HEK293 (cell line): ENCODE results near the gene BORCS5.

Experiments used
- CTCF ChIA-PET: fragments of 350-600 bp; formaldehyde crosslinking; extraction: SDS; loops from one replicate; lab custom pipeline; 2021; ENCODE audit warnings: antibody characterized with exemption; lab: Yijun Ruan, JAX
- POLR2A ChIA-PET: fragments of 300-600 bp; formaldehyde crosslinking; extraction: SDS; loops from one replicate; lab custom pipeline; 2020; ENCODE audit warnings: antibody characterized with exemption, inconsistent platforms; lab: Yijun Ruan, JAX
- H3K27ac ChIP-seq: fragments of 200-500 bp; sonication (Bioruptor generic); 2 replicates; pipeline ENCODE4 v1.5.1; 2014; ENCODE audit warnings: low read depth, low read length, control low read depth, inconsistent platforms; ENCODE audit errors: extremely low read depth
- H3K36me3 ChIP-seq, 2 experiments: fragments of 200-500 bp in 1 of 2; sonication (Bioruptor generic) in 1 of 2; 1 replicate in 1 of 2; 2 replicates in 1 of 2; pipeline ENCODE4 v1.5.1; 2014 to 2017; ENCODE audit warnings: inconsistent platforms in 2 of 2, low read length in 2 of 2; ENCODE audit not compliant: control insufficient read depth in 2 of 2, insufficient read depth in 1 of 2
- H3K4me1 ChIP-seq: fragments of 200-500 bp; sonication (Bioruptor generic); 2 replicates; pipeline ENCODE4 v1.5.1; 2014; ENCODE audit warnings: mild to moderate bottlenecking, low read length, inconsistent platforms; ENCODE audit not compliant: control insufficient read depth, insufficient read depth
- H3K4me3 ChIP-seq: 2 replicates; pipeline ENCODE4 v1.5.1; 2011; ENCODE audit warnings: low read depth, mild to moderate bottlenecking, control low read depth, low read length, moderate library complexity
- H3K9me3 ChIP-seq: fragments of 200-500 bp; sonication (Bioruptor generic); 2 replicates; pipeline ENCODE4 v1.5.1; 2014; ENCODE audit warnings: low read depth, low read length, inconsistent platforms; ENCODE audit not compliant: control insufficient read depth, insufficient read depth
- EGR2 ChIP-seq: fragments of 450-650 bp; formaldehyde crosslinking; IDR thresholded peaks from 2 replicates; pipeline ENCODE4 v1.5.1; 2016; ENCODE audit warnings: low read depth, missing biosample characterization, missing genetic modification characterization
- FEZF1 ChIP-seq: fragments of 450-650 bp; formaldehyde crosslinking; IDR thresholded peaks from 2 replicates; pipeline ENCODE4 v1.5.1; 2016; ENCODE audit warnings: missing biosample characterization, missing genetic modification characterization
- GLIS1 ChIP-seq: fragments of 450-650 bp; formaldehyde crosslinking; IDR thresholded peaks from 2 replicates; pipeline ENCODE4 v1.5.1; 2016; ENCODE audit warnings: missing biosample characterization, missing genetic modification characterization
- HOXA7 ChIP-seq: sonication (generic); formaldehyde crosslinking; IDR thresholded peaks from 2 replicates; pipeline ENCODE4 v1.8.1; 2022; ENCODE audit warnings: missing genetic modification reagents, borderline replicate concordance
- WT1 ChIP-seq: fragments of 450-650 bp; formaldehyde crosslinking; IDR thresholded peaks from 2 replicates; pipeline ENCODE4 v1.5.1; 2016; ENCODE audit warnings: missing biosample characterization, missing genetic modification characterization
- ZBTB21 ChIP-seq: fragments of 450-650 bp; formaldehyde crosslinking; IDR thresholded peaks from 2 replicates; pipeline ENCODE4 v1.5.1; 2017; ENCODE audit warnings: missing biosample characterization, missing genetic modification characterization
- ZEB2 ChIP-seq: fragments of 450-650 bp; formaldehyde crosslinking; IDR thresholded peaks from 2 replicates; pipeline ENCODE4 v1.5.1; 2016; ENCODE audit warnings: missing biosample characterization, missing genetic modification characterization
- ZNF302 ChIP-seq: fragments of 450-650 bp; formaldehyde crosslinking; IDR thresholded peaks from 2 replicates; pipeline ENCODE4 v1.5.1; 2016; ENCODE audit warnings: missing biosample characterization, missing genetic modification characterization, low read depth
- ZNF341 ChIP-seq: fragments of 450-650 bp; formaldehyde crosslinking; IDR thresholded peaks from 2 replicates; pipeline ENCODE4; 2016; ENCODE audit warnings: low read depth, missing biosample characterization, missing genetic modification characterization
- ZNF354C ChIP-seq: fragments of 450-650 bp; formaldehyde crosslinking; IDR thresholded peaks from 2 replicates; pipeline ENCODE4 v1.5.1; 2016; ENCODE audit warnings: missing biosample characterization, missing genetic modification characterization, low read depth, borderline replicate concordance
- ZNF629 ChIP-seq: fragments of 450-650 bp; formaldehyde crosslinking; IDR thresholded peaks from 2 replicates; pipeline ENCODE4 v1.5.1; 2017; ENCODE audit warnings: missing biosample characterization, missing genetic modification characterization
- ZXDB ChIP-seq: fragments of 450-650 bp; formaldehyde crosslinking; IDR thresholded peaks from 2 replicates; pipeline ENCODE4 v1.5.1; 2016; ENCODE audit warnings: missing biosample characterization, missing genetic modification characterization
- TF ChIP-seq, protein P1 (sequence below): fragments of 450-650 bp; formaldehyde crosslinking; IDR thresholded peaks from 2 replicates; pipeline ENCODE4 v1.5.1; 2017; ENCODE audit warnings: missing biosample characterization, missing genetic modification characterization
- TF ChIP-seq, protein P2 (sequence below): fragments of 450-650 bp; formaldehyde crosslinking; IDR thresholded peaks from 2 replicates; pipeline ENCODE4 v1.5.1; 2017; ENCODE audit warnings: missing biosample characterization, missing genetic modification characterization
- TF ChIP-seq, protein P3 (sequence below): fragments of 450-650 bp; formaldehyde crosslinking; conservative IDR thresholded peaks from 2 replicates; pipeline ENCODE4 v1.5.1; 2016; ENCODE audit warnings: low read depth, missing biosample characterization, missing genetic modification characterization

BORCS5 gene

DNA sequence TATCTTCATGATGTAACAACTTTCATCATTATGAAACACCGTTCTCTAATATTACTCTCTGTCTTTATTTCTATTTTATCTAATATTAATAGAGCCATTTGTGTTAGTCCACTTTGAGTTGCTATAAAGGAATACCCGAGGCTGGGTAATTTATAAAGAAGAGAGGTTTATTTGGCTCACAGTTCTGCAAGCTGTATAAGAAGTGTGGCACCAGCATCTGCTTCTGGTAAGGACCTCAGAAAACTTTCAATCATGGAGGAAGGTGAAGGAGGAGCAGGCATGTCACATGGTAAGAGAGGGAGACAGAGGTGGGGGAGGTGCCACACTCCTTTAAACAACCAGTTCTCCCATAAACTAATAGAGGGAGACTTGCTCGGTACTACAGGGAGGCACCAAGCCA is 25.1 kb downstream of the BORCS5 start:
- Histone ChIP-seq H3K4me3 (no peak overlapping the region), H3K4me1 (0 out of 2 replicates have a peak, but pooled peaks cover 2% of the 10 kb centered on the region), H3K27ac (no peak overlapping the region), H3K36me3 (no peaks in the 10 kb centered on the region), H3K9me3 (no peaks in the 10 kb centered on the region)
- TF ChIP-seq ZNF341 (tag by site-specific recombination) (peak; percentile 47), ZNF354C (tag by site-specific recombination) (no peak)
- TF ChIP-seq, protein P1, sequence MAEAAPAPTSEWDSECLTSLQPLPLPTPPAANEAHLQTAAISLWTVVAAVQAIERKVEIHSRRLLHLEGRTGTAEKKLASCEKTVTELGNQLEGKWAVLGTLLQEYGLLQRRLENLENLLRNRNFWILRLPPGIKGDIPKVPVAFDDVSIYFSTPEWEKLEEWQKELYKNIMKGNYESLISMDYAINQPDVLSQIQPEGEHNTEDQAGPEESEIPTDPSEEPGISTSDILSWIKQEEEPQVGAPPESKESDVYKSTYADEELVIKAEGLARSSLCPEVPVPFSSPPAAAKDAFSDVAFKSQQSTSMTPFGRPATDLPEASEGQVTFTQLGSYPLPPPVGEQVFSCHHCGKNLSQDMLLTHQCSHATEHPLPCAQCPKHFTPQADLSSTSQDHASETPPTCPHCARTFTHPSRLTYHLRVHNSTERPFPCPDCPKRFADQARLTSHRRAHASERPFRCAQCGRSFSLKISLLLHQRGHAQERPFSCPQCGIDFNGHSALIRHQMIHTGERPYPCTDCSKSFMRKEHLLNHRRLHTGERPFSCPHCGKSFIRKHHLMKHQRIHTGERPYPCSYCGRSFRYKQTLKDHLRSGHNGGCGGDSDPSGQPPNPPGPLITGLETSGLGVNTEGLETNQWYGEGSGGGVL = 0 out of 2 replicates have a peak, but pooled peaks have one; percentile 16
- ChIA-PET POLR2A (no interaction called here), CTCF (no interaction called here)

DNA sequence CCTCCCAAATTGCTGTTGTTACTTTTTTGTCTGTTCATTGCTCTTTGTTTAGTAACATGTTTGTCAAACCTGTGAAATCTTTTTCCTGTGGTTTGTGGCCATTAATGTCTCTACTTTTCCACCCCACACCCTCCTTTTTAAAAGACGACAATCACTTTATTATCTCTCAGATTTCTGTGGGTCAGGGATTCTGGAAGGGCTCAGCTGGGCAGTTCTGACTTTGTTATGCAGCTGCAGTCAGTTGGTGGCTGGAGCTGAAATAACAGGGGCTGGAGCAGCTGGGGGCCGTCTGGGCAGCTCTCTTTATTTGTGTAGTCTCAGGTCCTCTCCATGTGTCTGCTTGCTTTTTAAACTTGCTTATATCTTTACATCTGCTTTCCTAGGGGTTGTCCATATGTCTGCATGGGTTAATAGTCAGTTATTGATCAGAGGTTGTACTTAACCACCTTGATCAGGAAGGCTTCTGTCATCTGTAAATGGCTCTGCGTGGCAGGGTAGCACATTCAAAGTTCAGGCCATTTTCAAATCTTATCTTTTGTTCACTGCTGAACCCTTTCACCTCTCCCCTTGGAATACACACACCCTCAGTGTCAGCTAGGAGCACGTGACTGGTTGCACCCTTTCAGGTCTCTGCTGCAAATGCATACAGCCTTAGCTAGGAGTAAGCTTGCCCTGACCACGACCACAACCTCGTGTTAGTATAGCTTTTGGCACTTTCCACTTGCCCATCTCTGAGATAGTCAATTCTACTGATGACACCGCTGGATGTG is 27.9 kb downstream of the BORCS5 start:
- CTCF ChIA-PET = interaction anchor here (0.6 to 1.4 kb wide), 3 partner anchors 13 to 271 kb away, joined by 3 to 8 read pairs (median 3); no protein-coding TSS in a partner anchor
- Histone ChIP-seq H3K27ac (no peak overlapping the region), H3K4me3 (no peak overlapping the region), H3K4me1 (0 out of 2 replicates have a peak, but pooled peaks cover 2% of the 10 kb centered on the region), H3K36me3 (no peaks in the 10 kb centered on the region), H3K9me3 (no peaks in the 10 kb centered on the region)
- TF ChIP-seq GLIS1 (peak; percentile 53), ZNF302 (tag by site-specific recombination) (no peak)
- POLR2A ChIA-PET = interaction anchor here (0.6 to 0.9 kb wide), 2 partner anchors 27 to 33 kb away, joined by 3 read pairs; no protein-coding TSS in a partner anchor

DNA sequence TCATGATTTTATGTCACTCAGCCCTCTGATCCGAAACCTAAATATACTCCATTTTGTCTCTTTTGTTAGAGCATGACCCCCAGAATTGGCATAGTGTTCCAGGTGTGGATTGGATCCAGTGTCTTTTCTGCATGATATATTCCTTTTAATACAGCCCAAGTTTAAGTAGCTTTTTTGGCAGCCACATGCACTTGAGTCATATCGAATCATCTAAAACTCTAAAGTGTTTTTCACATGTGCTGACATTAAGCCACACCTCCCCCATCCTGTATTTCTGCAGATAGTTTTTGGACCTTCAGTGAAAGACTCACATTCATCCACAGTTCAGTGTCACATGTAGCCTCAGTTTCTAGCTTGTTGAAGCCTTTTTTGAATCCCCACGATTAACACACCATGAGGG is 30.6 kb downstream of the BORCS5 start:
- no peak overlapping the region for H3K27ac ChIP-seq
- no peak overlapping the region for H3K4me3 ChIP-seq
- TF ChIP-seq HOXA7 = no peak
- TF ChIP-seq, protein P2, sequence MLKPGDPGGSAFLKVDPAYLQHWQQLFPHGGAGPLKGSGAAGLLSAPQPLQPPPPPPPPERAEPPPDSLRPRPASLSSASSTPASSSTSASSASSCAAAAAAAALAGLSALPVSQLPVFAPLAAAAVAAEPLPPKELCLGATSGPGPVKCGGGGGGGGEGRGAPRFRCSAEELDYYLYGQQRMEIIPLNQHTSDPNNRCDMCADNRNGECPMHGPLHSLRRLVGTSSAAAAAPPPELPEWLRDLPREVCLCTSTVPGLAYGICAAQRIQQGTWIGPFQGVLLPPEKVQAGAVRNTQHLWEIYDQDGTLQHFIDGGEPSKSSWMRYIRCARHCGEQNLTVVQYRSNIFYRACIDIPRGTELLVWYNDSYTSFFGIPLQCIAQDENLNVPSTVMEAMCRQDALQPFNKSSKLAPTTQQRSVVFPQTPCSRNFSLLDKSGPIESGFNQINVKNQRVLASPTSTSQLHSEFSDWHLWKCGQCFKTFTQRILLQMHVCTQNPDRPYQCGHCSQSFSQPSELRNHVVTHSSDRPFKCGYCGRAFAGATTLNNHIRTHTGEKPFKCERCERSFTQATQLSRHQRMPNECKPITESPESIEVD (tag by site-specific recombination) = peak; percentile 28; the same call in 1 of the 2 replicates
- no peaks in the 10 kb centered on the region for H3K36me3 ChIP-seq
- H3K4me1 ChIP-seq = 0 out of 2 replicates have a peak, but pooled peaks cover 2% of the 10 kb centered on the region
- ChIA-PET POLR2A (no interaction called here), CTCF (interaction anchor here (0.6 to 1.5 kb wide), 4 partner anchors 10 to 182 kb away, joined by 3 to 6 read pairs (median 3); no protein-coding TSS in a partner anchor)
- H3K9me3 ChIP-seq = no peaks in the 10 kb centered on the region

DNA sequence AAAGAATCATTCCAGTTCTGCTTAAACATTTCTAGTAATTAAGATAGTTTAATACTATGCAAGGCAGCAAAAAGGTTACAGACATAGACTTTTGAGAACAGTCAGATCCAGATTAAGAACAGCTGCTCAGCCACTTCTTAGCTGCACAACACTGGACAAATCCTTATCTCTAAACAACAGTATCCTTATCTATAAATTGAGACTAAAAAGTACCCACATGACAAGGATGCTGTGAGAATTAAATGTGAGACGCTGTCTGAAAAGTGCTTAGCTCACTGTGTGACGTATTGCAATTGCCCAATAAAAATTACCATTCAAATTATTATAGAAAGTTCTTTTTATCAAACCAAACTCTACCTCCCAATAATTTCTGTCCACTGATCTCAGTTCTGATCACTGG is 35.5 kb downstream of the BORCS5 start:
- no peak overlapping the region for H3K4me3 ChIP-seq
- H3K36me3 ChIP-seq = no peaks in the 10 kb centered on the region
- H3K4me1 ChIP-seq = peaks cover 3% of the 10 kb centered on the region; the same call in 1 of the 2 replicates
- H3K27ac ChIP-seq = no peak overlapping the region
- ChIA-PET POLR2A (no interaction called here), CTCF (interaction anchor here (0.6 to 0.9 kb wide), 2 partner anchors 26 to 284 kb away, joined by 3 read pairs; no protein-coding TSS in a partner anchor)
- TF ChIP-seq, protein P3, sequence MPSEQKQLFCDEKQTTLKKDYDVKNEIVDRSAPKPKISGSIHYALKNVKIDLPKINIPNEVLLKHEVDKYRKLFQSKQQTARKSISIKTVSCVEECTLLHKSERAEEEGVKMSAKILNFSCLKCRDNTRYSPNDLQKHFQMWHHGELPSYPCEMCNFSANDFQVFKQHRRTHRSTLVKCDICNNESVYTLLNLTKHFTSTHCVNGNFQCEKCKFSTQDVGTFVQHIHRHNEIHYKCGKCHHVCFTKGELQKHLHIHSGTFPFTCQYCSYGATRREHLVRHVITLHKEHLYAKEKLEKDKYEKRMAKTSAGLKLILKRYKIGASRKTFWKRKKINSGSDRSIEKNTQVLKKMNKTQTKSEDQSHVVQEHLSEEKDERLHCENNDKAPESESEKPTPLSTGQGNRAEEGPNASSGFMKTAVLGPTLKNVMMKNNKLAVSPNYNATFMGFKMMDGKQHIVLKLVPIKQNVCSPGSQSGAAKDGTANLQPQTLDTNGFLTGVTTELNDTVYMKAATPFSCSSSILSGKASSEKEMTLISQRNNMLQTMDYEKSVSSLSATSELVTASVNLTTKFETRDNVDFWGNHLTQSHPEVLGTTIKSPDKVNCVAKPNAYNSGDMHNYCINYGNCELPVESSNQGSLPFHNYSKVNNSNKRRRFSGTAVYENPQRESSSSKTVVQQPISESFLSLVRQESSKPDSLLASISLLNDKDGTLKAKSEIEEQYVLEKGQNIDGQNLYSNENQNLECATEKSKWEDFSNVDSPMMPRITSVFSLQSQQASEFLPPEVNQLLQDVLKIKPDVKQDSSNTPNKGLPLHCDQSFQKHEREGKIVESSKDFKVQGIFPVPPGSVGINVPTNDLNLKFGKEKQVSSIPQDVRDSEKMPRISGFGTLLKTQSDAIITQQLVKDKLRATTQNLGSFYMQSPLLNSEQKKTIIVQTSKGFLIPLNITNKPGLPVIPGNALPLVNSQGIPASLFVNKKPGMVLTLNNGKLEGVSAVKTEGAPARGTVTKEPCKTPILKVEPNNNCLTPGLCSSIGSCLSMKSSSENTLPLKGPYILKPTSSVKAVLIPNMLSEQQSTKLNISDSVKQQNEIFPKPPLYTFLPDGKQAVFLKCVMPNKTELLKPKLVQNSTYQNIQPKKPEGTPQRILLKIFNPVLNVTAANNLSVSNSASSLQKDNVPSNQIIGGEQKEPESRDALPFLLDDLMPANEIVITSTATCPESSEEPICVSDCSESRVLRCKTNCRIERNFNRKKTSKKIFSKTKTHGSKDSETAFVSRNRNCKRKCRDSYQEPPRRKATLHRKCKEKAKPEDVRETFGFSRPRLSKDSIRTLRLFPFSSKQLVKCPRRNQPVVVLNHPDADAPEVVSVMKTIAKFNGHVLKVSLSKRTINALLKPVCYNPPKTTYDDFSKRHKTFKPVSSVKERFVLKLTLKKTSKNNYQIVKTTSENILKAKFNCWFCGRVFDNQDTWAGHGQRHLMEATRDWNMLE (tag by site-specific recombination) = no peak
- TF ChIP-seq ZXDB (tag by site-specific recombination) (peak; percentile 51), ZBTB21 (tag by site-specific recombination) (peak; percentile 61; the same call in 1 of the 2 replicates), EGR2 (no peak), WT1 (tag by site-specific recombination) (no peak), FEZF1 (tag by site-specific recombination) (peak; percentile 57), ZEB2 (tag by site-specific recombination) (0 out of 2 replicates have a peak, but pooled peaks have one; percentile 30), ZNF629 (peak; percentile 86)
- TF ChIP-seq, protein P2 (tag by site-specific recombination) = peak; percentile 77
- H3K9me3 ChIP-seq = no peaks in the 10 kb centered on the region
